AG10803 (cell line): Measurements from ENCODE around the gene EYS.
"Not testable (repeated sequence)": the region's sequence is repeated elsewhere in the genome, so short reads cannot be mapped to it uniquely, and the experiment has no call there.

ENCODE experiments used
- DNase-seq: peaks from one replicate; pipeline ENCODE4 v3.0.0; 2010; ENCODE audit warnings: low read depth
- H3K4me3 ChIP-seq: 2 replicates; pipeline ENCODE4 v1.5.1; 2011; ENCODE audit warnings: mild to moderate bottlenecking, low read length, control low read depth
- TF ChIP-seq, protein P1 (sequence below): conservative IDR thresholded peaks from 2 replicates; pipeline ENCODE4 v1.5.1; 2011; ENCODE audit warnings: mild to moderate bottlenecking, low read length, control low read depth, inconsistent platforms

Gene EYS

DNA sequence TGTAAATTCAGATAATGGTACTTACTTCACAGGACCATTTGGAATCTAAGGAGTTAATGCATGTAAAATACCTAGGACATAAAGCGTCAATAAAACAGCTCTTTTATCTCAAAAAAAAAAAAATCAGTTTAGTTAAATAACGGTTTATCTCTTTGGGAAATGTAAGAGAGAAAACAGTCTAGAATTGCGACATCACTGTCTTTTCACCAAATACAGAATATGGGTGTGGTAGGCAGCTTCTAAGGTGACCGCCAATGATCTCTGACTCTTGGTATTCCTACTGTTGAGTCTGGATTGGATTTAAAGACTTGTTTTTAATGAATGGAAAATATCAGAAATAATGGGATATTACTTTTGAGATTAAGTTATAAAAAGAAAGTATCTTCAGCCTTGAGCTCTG, 111.5 kb downstream of the EYS start:
- no peak overlapping the region for H3K4me3 ChIP-seq
- TF ChIP-seq, protein P1, sequence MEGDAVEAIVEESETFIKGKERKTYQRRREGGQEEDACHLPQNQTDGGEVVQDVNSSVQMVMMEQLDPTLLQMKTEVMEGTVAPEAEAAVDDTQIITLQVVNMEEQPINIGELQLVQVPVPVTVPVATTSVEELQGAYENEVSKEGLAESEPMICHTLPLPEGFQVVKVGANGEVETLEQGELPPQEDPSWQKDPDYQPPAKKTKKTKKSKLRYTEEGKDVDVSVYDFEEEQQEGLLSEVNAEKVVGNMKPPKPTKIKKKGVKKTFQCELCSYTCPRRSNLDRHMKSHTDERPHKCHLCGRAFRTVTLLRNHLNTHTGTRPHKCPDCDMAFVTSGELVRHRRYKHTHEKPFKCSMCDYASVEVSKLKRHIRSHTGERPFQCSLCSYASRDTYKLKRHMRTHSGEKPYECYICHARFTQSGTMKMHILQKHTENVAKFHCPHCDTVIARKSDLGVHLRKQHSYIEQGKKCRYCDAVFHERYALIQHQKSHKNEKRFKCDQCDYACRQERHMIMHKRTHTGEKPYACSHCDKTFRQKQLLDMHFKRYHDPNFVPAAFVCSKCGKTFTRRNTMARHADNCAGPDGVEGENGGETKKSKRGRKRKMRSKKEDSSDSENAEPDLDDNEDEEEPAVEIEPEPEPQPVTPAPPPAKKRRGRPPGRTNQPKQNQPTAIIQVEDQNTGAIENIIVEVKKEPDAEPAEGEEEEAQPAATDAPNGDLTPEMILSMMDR, result no peak
- DNase-seq, result no peak

DNA sequence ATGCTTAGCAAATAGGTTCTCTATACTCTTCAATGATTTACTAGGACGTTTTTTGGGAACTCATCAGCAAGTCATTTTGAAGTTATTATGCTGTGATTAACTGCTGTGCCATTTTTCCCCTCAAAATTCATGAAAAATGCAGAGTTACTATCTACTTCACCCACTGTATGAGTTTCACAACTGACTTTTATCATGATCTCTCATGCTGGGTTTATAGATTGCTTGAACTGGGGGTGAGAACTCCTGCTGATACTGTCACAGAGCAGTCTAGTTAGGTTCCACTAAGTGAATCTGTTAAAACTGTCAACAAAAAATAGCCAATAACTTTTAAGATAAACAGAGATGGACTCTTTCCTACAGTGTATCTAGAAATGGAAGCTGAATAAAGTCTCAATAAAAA, 136.7 kb downstream of the EYS start:
- no peak overlapping the region for H3K4me3 ChIP-seq
- DNase-seq, result no peak
- TF ChIP-seq, protein P1, result no peak

DNA sequence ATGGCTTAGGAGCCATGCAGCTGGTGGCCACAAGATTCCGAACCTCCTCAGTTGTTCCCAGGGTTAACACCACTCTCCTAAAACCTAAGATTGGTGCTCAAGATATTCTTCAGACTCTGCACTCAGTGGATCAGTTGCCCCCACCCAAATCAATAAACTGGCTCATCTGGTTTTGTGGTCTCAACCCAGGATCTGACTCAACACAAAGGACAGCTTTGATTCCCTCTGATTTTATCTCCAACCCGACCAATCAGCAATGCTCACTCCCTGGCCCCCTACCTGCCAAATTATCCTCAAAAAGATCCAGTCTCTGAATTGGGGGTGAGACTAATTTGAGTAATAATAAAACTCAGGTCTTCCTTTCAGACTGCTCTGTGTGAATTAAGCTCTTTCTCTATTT, 137.5 kb downstream of the EYS start:
- TF ChIP-seq, protein P1, result no peak
- no peak overlapping the region for H3K4me3 ChIP-seq
- no peak for DNase-seq

DNA sequence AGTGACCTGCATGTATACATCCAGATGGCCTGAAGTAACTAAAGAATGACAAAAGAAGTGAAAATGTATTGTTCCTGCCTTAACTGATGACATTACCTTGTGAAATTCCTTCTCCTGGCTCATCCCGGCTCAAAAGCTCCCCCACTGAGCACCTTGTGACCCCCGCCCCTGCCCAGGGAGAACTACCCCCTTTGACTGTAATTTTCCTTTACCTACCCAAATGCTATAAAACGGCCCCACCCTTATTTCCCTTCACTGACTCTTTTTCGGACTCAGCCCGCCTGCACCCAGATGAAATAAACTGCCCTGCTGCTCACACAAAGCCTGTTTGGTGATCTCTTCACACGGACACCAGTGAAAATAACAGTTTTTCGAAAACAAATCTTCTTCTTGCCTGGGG, 138.0 kb downstream of the EYS start:
- H3K4me3 ChIP-seq, DNase-seq: not testable (repeated sequence)

DNA sequence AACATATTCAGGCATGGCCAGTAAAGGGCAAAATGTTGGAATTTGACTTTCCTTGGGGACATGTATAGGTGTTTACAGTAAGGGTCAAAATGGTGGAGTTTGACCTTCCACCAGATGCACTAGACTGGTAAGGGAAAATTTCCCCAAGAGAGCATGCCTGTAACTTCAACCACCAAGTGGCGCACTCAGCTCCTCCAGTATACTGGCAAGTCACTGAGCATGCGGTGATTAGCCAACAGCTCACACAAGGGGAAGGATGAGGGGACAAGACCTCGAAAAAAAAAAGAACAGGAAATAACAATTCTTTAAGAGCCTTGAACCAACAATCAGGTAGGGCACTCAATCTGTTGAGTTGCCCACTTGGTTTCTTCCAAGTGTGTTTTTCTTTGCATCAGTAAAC, 140.9 kb downstream of the EYS start:
- TF ChIP-seq, protein P1, result no peak
- no peak overlapping the region for H3K4me3 ChIP-seq
- DNase-seq, result no peak

DNA sequence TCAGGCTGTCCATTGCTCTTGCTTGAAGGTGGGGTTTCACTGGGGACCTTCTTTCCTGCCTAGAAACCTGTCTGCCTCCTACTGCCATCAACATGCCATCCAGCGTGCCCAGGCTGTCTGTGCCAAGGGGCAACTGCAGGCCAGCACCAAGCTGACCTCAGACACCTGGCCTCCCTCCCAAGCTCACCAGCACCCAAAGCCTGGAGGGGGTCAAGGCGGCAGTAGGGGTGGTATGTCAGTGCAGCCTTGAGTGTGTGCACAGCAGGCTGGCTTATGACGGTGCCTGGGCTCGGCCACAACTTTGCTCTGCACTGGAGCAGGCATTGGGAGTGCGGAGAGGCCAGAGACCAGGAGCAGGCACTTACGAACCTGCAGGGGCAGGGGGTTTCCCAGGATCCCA, 149.0 kb downstream of the EYS start:
- no peak for DNase-seq

DNA sequence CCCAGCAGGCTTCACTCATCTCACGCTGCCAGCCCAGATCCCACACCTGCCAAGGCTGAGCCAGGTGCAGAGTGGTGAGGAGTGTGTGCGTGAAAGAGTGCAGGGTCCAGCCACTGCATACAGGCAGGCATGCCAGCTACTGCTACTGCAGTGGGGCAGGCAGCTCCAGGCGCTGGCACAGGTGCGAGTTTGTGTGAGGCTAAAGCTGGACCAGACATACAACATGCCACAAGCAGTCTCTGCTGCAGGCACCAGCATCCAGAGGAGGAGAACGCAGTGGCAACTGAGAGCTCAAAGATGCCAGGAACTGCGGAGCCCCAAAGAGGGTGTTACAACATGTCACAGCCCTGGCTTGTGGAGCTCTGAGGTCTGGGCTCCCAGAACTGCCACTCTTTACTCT, 149.8 kb downstream of the EYS start:
- TF ChIP-seq, protein P1, result no peak
- no peak for DNase-seq

More for the DNA sequence above, 149.0 kb downstream of the EYS start:
- TF ChIP-seq, protein P1, result no peak
- no peak overlapping the region for H3K4me3 ChIP-seq

DNA sequence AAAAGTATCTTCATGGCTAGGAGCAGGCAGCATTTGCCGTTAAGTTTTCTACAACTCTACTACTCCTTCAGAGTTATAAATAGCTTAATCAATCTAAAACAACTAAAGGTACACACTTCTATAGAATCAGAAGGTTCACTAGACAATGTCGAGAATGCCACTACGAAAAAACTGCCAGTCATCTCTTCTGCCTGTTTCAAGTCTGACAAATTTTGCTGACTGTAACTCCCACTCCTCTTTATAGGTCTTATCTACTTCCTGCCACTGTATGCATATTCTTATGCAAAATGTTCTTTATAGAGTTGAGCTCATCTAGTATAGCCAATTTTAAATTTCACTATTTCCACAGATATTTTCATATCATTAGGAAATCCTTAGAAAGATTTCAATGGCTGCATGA, 160.1 kb downstream of the EYS start:
- no peak for DNase-seq
- TF ChIP-seq, protein P1, result no peak
- H3K4me3 ChIP-seq, result no peak overlapping the region

More for the DNA sequence above, 149.8 kb downstream of the EYS start:
- H3K4me3 ChIP-seq, result no peak overlapping the region
